Muscle layer of duodenum (tissue), 2 donors: ENCODE measurements around the gene ANKFN1.

ENCODE experiments used
- H3K27ac ChIP-seq: one replicate; pipeline ENCODE4 v1.7.0; 2013; ENCODE audit warnings: mild to moderate bottlenecking, low read length
- H3K27me3 ChIP-seq: one replicate; pipeline ENCODE4 v1.7.0; 2013; ENCODE audit warnings: low read depth, mild to moderate bottlenecking, control low read depth, low read length
- H3K36me3 ChIP-seq, 2 donors: one replicate each; pipeline ENCODE4 v1.7.0; 2013; ENCODE audit warnings: low read length in 2 of 2, control low read depth in 1 of 2, mild to moderate bottlenecking in 1 of 2; ENCODE audit not compliant: insufficient read depth in 2 of 2, control insufficient read depth in 1 of 2
- H3K4me1 ChIP-seq, 2 donors: one replicate each; pipeline ENCODE4 v1.7.0; 2013; ENCODE audit warnings: low read length in 2 of 2, mild to moderate bottlenecking in 2 of 2, control low read depth in 1 of 2, moderate library complexity in 1 of 2; ENCODE audit not compliant: insufficient read depth in 2 of 2, control insufficient read depth in 1 of 2
- H3K4me3 ChIP-seq, 2 donors: one replicate each; pipeline ENCODE4 v1.7.0; 2013; ENCODE audit warnings: low read length in 2 of 2, low read depth in 1 of 2, mild to moderate bottlenecking in 1 of 2
- H3K9me3 ChIP-seq, 2 donors: one replicate each; pipeline ENCODE4 v1.7.0; 2013; ENCODE audit warnings: low read length in 2 of 2, control low read depth in 1 of 2, mild to moderate bottlenecking in 1 of 2; ENCODE audit not compliant: control insufficient read depth in 1 of 2
- donor health status: healthy.

The ANKFN1 gene

DNA sequence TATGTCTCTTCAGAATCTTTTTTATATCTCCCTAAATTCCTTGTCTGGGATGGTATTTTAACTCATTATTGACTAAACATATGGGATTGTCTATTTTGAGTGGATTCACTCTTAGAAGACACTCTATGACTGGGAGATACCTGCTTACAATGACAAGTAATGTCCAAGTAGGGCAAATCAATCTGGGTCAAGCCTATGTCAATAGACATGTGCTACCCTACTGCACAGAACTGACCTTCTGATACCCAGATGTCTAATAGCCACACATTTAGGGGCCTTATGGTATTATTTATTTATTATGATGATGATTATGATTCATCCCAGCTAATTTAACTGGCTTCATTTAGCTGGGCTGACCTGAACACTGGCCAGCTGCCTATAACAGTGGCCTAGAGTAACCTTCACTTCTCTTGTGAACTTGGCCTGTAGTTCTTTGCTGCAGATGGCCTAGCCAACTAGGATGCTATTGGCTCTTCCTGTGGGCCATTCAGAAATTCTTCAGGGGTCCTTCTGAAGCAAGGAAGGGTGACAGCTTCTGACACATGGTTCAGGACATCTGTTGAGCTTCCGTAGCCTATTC lies 138.0 kb downstream of the ANKFN1 start:
- no peaks in the 10 kb centered on the region for H3K36me3 ChIP-seq
- peaks cover 0 to 7% of the 10 kb centered on the region in 2 donors for H3K4me1 ChIP-seq
- H3K27ac ChIP-seq, result no peak overlapping the region
- no peak overlapping the region for H3K4me3 ChIP-seq
- no peaks in the 10 kb centered on the region for H3K9me3 ChIP-seq
- no peaks in the 10 kb centered on the region for H3K27me3 ChIP-seq

DNA sequence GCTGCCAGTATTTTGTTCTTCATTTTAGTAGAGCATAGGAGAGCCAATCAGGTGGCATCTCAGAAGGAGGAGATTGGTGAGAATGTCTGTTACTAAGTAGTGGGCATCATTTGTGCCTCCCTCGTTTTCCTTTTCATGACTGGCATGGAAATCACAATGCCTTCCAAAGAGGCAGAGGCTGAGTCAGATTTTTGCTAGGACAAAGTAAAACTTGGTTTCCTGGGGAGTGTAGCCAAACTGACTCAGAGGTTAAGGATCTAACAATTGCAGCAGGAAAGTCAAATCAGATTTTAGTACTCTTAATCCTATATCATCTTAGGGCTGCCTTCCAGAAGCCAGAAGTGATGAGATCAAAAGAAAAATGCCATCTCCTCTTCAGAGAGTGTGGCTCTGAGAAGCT lies 138.7 kb downstream of the ANKFN1 start:
- Histone ChIP-seq H3K27ac (no peak overlapping the region), H3K9me3 (no peaks in the 10 kb centered on the region), H3K4me3 (no peak overlapping the region), H3K27me3 (no peaks in the 10 kb centered on the region), H3K4me1 (peaks cover 0 to 7% of the 10 kb centered on the region in 2 donors), H3K36me3 (no peaks in the 10 kb centered on the region)

DNA sequence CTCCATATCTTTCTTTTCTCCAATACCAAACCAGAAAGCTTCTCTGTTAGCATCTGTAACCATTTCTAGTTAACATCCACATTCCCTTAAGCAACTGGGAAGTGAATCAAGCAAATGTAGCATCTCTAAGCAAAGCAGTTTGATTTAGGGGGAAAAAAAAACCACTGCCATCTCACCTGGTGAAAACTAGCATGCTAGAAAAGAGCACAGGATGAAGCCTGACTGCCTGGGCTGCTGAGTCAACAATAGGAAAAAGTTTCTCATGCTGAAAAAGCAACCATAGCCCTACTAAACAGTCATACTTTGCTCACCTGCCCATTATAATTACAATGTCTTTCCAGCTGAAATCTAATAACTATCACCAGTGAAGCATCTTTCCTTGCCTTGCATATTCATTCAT lies 139.3 kb downstream of the ANKFN1 start:
- Histone ChIP-seq H3K36me3 (no peaks in the 10 kb centered on the region), H3K4me3 (no peak overlapping the region)

GRCh38 chr17:56297184-56297583 lies 143.9 kb downstream of the ANKFN1 start:
- no peaks in the 10 kb centered on the region for H3K27me3 ChIP-seq
- H3K4me3 ChIP-seq, result no peak overlapping the region
- no peak overlapping the region for H3K27ac ChIP-seq
- H3K4me1 ChIP-seq, result no peaks in the 10 kb centered on the region
- no peaks in the 10 kb centered on the region for H3K9me3 ChIP-seq
- no peaks in the 10 kb centered on the region for H3K36me3 ChIP-seq

More for the DNA sequence above, 139.3 kb downstream of the ANKFN1 start:
- Histone ChIP-seq H3K27me3 (no peaks in the 10 kb centered on the region), H3K4me1 (peaks cover 0 to 7% of the 10 kb centered on the region in 2 donors), H3K9me3 (no peaks in the 10 kb centered on the region), H3K27ac (no peak overlapping the region)

GRCh38 chr17:56298846-56299245 lies 145.6 kb downstream of the ANKFN1 start:
- Histone ChIP-seq H3K27me3 (no peaks in the 10 kb centered on the region), H3K36me3 (no peaks in the 10 kb centered on the region), H3K9me3 (no peaks in the 10 kb centered on the region), H3K4me3 (no peak overlapping the region), H3K4me1 (no peaks in the 10 kb centered on the region), H3K27ac (no peak overlapping the region)

DNA sequence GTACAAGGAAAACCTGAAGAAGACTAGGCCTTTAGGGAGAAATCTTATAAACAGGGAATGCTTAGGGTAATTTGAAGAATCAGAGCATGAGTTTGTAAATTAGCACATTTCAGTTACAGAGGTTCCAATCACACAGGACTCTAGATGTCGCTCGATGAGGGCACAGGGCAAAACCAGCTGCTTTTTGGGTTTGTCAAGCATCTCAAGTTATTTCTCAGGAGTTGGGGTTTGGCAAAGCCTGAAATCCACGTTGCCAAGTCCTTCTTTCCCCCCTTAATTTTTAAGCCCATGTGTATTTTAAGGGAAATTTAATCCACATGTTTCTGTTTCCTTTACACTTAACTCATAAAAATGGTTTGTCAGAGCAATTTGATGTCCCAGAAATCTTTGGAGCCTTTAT lies 146.9 kb downstream of the ANKFN1 start:
- Histone ChIP-seq H3K27ac (no peak overlapping the region), H3K36me3 (no peaks in the 10 kb centered on the region), H3K4me1 (no peaks in the 10 kb centered on the region), H3K9me3 (no peaks in the 10 kb centered on the region), H3K27me3 (no peaks in the 10 kb centered on the region), H3K4me3 (no peak overlapping the region)

DNA sequence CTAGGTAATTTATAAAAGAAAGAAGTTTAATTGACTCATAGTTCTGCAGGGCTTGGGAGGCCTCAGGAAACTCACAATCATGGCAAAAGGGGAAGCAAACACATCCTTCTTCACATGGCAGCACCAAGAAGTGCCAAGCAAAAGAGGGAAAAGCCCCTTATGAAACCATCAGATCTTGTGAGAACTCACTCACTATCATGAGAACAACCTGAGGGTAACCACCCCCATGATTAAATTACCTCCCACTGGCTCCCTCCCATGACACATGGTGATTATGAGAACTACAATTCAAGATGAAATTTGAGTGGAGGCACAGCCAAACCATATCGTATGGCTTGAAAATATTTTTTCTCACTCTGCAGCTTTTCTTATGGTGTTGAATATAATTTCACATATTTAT lies 151.7 kb downstream of the ANKFN1 start:
- no peaks in the 10 kb centered on the region for H3K9me3 ChIP-seq
- no peaks in the 10 kb centered on the region for H3K36me3 ChIP-seq
- H3K4me1 ChIP-seq, result no peaks in the 10 kb centered on the region
- H3K27ac ChIP-seq, result no peak overlapping the region
- no peak overlapping the region for H3K4me3 ChIP-seq
- no peaks in the 10 kb centered on the region for H3K27me3 ChIP-seq

GRCh38 chr17:56309897-56310296 lies 156.6 kb downstream of the ANKFN1 start:
- H3K36me3 ChIP-seq, result no peaks in the 10 kb centered on the region
- H3K9me3 ChIP-seq, result no peaks in the 10 kb centered on the region
- no peak overlapping the region for H3K4me3 ChIP-seq
- no peaks in the 10 kb centered on the region for H3K27me3 ChIP-seq
- no peak overlapping the region for H3K27ac ChIP-seq
- H3K4me1 ChIP-seq, result no peaks in the 10 kb centered on the region

GRCh38 chr17:56310782-56311181 lies 157.5 kb downstream of the ANKFN1 start:
- Histone ChIP-seq H3K27me3 (no peaks in the 10 kb centered on the region), H3K4me1 (no peaks in the 10 kb centered on the region), H3K9me3 (no peaks in the 10 kb centered on the region), H3K4me3 (no peak overlapping the region), H3K27ac (no peak overlapping the region), H3K36me3 (no peaks in the 10 kb centered on the region)

DNA sequence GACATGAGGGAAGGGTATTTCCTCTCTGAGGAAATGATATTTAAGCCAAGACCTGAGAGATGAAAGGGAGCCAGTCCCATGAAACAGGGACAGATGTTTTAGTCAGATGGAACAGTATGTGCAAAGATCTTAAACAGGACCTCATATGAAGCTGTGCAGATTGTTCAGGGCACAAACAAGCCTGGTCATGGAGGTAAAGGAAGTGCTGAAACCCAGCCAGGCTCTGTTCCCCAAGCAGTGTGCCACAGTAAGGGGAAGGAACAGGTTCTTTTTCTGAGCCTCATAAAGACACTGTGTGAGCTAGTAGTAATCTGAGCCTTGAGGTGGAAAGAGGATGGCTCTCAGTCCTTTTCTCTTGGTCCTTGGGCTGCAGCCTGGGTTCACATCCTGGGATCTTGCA lies 159.9 kb downstream of the ANKFN1 start:
- Histone ChIP-seq H3K27me3 (no peaks in the 10 kb centered on the region), H3K9me3 (no peaks in the 10 kb centered on the region), H3K4me1 (no peaks in the 10 kb centered on the region), H3K4me3 (no peak overlapping the region), H3K36me3 (no peaks in the 10 kb centered on the region), H3K27ac (no peak overlapping the region)

GRCh38 chr17:56314026-56314425 lies 160.8 kb downstream of the ANKFN1 start:
- Histone ChIP-seq H3K36me3 (no peaks in the 10 kb centered on the region), H3K9me3 (no peaks in the 10 kb centered on the region), H3K27ac (no peak overlapping the region), H3K4me1 (no peaks in the 10 kb centered on the region), H3K27me3 (no peaks in the 10 kb centered on the region), H3K4me3 (no peak overlapping the region)

DNA sequence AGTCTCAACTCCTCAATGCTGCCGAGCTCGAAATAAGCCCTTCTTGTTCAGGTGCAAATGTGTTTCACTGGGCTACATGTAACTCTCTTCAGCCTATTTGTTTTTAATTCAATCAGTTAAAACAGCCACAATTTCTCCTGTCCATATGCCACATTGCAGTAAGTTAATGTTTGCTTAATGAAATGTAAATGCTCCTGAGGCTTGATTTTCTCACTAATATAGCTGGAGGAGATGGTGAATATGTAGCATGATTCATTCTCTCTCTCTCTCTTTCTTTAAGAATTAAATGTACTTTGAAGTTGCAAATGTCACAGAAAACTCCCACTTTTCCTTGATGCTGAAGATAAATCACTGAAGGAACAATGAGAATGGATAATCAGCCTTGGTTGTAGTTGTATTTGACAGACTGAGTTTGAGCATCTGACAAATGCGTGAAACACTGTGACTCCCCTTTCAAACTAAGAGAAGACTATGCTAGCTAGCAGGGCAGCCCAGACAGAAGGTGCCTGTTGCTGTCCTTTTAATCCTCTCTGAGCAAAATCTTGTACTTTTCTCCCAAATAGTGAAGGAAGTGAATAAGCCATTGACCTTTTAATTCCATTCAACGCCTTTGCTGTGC lies 161.8 kb downstream of the ANKFN1 start:
- Histone ChIP-seq H3K4me3 (no peak overlapping the region), H3K27me3 (no peaks in the 10 kb centered on the region), H3K4me1 (no peaks in the 10 kb centered on the region)

More for the DNA sequence above, 161.8 kb downstream of the ANKFN1 start:
- Histone ChIP-seq H3K36me3 (no peaks in the 10 kb centered on the region), H3K27ac (no peak overlapping the region), H3K9me3 (no peaks in the 10 kb centered on the region)
